GM21528 (cell line): Measurements from ENCODE around the gene BCL7B.
"Not testable (repeated sequence)": the region's sequence is repeated elsewhere in the genome, so short reads cannot be mapped to it uniquely, and the experiment has no call there.

ENCODE experiments used
- ATAC-seq: cut with Tn5 transposase; IDR thresholded peaks from one replicate; pipeline ENCODE4 v1.9.1; 2021; ENCODE audit warnings: mild to moderate bottlenecking, moderate library complexity; ENCODE audit not compliant: unreplicated experiment, low FRiP score

Gene BCL7B

GRCh38 chr7:73504920-73505319 is 52.6 kb downstream of the BCL7B start:
- no peak for ATAC-seq

- no peak for ATAC-seq
Measured at GRCh38 chr7:73504017-73504416, 53.5 kb downstream of the BCL7B start.

GRCh38 chr7:73503229-73503628 is 54.3 kb downstream of the BCL7B start:
- no peak for ATAC-seq

GRCh38 chr7:73496626-73497025 is 60.9 kb downstream of the BCL7B start:
- no peak for ATAC-seq

- ATAC-seq = not testable (repeated sequence)
Measured at GRCh38 chr7:73495507-73495906, 62.0 kb downstream of the BCL7B start.

GRCh38 chr7:73489976-73490375 is 67.5 kb downstream of the BCL7B start:
- no peak for ATAC-seq

GRCh38 chr7:73487486-73487885 is 70.0 kb downstream of the BCL7B start:
- no peak for ATAC-seq
